H1 (cell line): Measurements from ENCODE around the gene ARFGAP3. TPM values are rescaled to one million over a fixed set of nuclear protein-coding genes. Genes with fewer than 3 reads are reported as not detected.

Experiments
- CTCF ChIA-PET: fragments of 300-600 bp; sonication (Branson Sonifier 250); formaldehyde crosslinking; loops from one replicate; lab custom pipeline; 2021; ENCODE audit not compliant: partially characterized antibody; lab: Charles Lee
- POLR2A ChIA-PET: fragments of 300-600 bp; sonication (Branson Sonifier 250); formaldehyde crosslinking; loops from one replicate; lab custom pipeline; 2021; ENCODE audit warnings: inconsistent platforms; ENCODE audit not compliant: partially characterized antibody; lab: Charles Lee
- DNase-seq, 2 experiments: peaks; one replicate each; pipeline versions ENCODE4 v3.0.0 to v3.0.0-alpha.2; 2010 to 2022; ENCODE audit warnings: low spot score in 2 of 2, low read depth in 1 of 2, mixed read lengths in 1 of 2
- FAIRE-seq: peaks from 2 replicates; lab custom pipeline; 2011; peaks lifted over from hg19 to GRCh38; lab: Jason Lieb, UNC
- H2AFZ ChIP-seq: 2 replicates; pipeline ENCODE4 v1.8.1; 2012; ENCODE audit warnings: low read length, inconsistent platforms
- H2AK5ac ChIP-seq: 2 replicates; pipeline ENCODE4 v1.6.1; 2013; ENCODE audit warnings: low read depth, low read length
- H2BK120ac ChIP-seq: replicated peaks from 2 replicates; pipeline ENCODE3; 2013; ENCODE audit warnings: low read depth, low read length, inconsistent platforms
- H2BK12ac ChIP-seq: 2 replicates; pipeline ENCODE4 v1.6.1; 2013; ENCODE audit warnings: low read depth, low read length
- H2BK15ac ChIP-seq: 2 replicates; pipeline ENCODE4 v1.6.1; 2013; ENCODE audit warnings: low read length
- H2BK20ac ChIP-seq: 2 replicates; pipeline ENCODE4 v1.6.1; 2013; ENCODE audit warnings: low read length
- H2BK5ac ChIP-seq: 2 replicates; pipeline ENCODE4 v1.6.1; 2013; ENCODE audit warnings: low read depth, low read length
- H3K14ac ChIP-seq: 2 replicates; pipeline ENCODE4 v1.6.1; 2013; ENCODE audit warnings: inconsistent platforms; ENCODE audit not compliant: insufficient read length
- H3K18ac ChIP-seq: 2 replicates; pipeline ENCODE4 v1.6.1; 2013; ENCODE audit warnings: low read length; ENCODE audit errors: extremely low read depth
- H3K23ac ChIP-seq: 2 replicates; pipeline ENCODE4 v1.6.1; 2013; ENCODE audit warnings: inconsistent platforms; ENCODE audit not compliant: insufficient read length
- H3K23me2 ChIP-seq: 2 replicates; pipeline ENCODE4 v1.6.1; 2013; ENCODE audit warnings: low read depth, low read length
- H3K27ac ChIP-seq: 2 replicates; pipeline ENCODE4 v1.6.1; 2011; ENCODE audit warnings: low read depth, low read length, inconsistent platforms
- H3K27me3 ChIP-seq, 4 experiments: replicated peaks in 1 of 4; 1 replicate in 1 of 4; 2 replicates in 3 of 4; pipeline versions ENCODE4 v1.6.1 to v1.8.1; 2011 to 2013; ENCODE audit warnings: low read length in 3 of 4, mild to moderate bottlenecking in 3 of 4, inconsistent platforms in 2 of 4, mixed read lengths in 2 of 4, moderate library complexity in 1 of 4; ENCODE audit not compliant: control insufficient read depth in 3 of 4, insufficient read depth in 3 of 4; ENCODE audit errors: extremely low read depth in 1 of 4
- H3K36me3 ChIP-seq, 4 experiments: 2 replicates each; pipeline versions ENCODE4 v1.6.1 to v1.8.1; 2011 to 2013; ENCODE audit warnings: mild to moderate bottlenecking in 4 of 4, low read length in 3 of 4, moderate library complexity in 2 of 4, control low read depth in 1 of 4, inconsistent platforms in 1 of 4; ENCODE audit not compliant: insufficient read depth in 4 of 4, control insufficient read depth in 2 of 4
- H3K4ac ChIP-seq: replicated peaks from 2 replicates; pipeline ENCODE3; 2013; ENCODE audit warnings: low read length, low read depth, mixed read lengths, inconsistent platforms; ENCODE audit not compliant: insufficient read length
- H3K4me1 ChIP-seq, 4 experiments: replicated peaks in 1 of 4; 1 replicate in 1 of 4; 2 replicates in 3 of 4; pipeline versions ENCODE4 v1.6.1 to v1.8.1; 2011 to 2013; ENCODE audit warnings: low read length in 3 of 4, inconsistent platforms in 2 of 4, mixed read lengths in 1 of 4; ENCODE audit not compliant: insufficient read depth in 4 of 4, control insufficient read depth in 3 of 4
- H3K4me2 ChIP-seq, 2 experiments: 2 replicates each; pipeline versions ENCODE4 v1.6.1 to v1.8.1; 2011 to 2013; ENCODE audit warnings: low read depth in 2 of 2, low read length in 2 of 2, control low read depth in 1 of 2, inconsistent platforms in 1 of 2, mild to moderate bottlenecking in 1 of 2; ENCODE audit not compliant: insufficient read depth in 1 of 2
- H3K4me3 ChIP-seq, 4 experiments: fragments of 200-600, 300-600 bp in 1 of 4; sonication (generic), shearing (Covaris generic), sonication (Bioruptor Twin) in 1 of 4; 2 replicates each; pipeline versions ENCODE4 v1.5.1 to v1.8.1; 2011 to 2016; ENCODE audit warnings: low read length in 4 of 4, low read depth in 3 of 4, control low read depth in 2 of 4, inconsistent platforms in 2 of 4, mild to moderate bottlenecking in 2 of 4, mixed read lengths in 1 of 4, moderate library complexity in 1 of 4; ENCODE audit not compliant: insufficient read depth in 2 of 4; ENCODE audit errors: extremely low read depth in 1 of 4
- H3K56ac ChIP-seq: replicated peaks from 2 replicates; pipeline ENCODE3; 2013; ENCODE audit warnings: low read depth, mild to moderate bottlenecking, mixed read lengths, low read length, inconsistent platforms; ENCODE audit not compliant: insufficient read length
- H3K79me1 ChIP-seq: 2 replicates; pipeline ENCODE4 v1.6.1; 2013; ENCODE audit warnings: low read depth, low read length, control low read depth
- H3K79me2 ChIP-seq, 2 experiments: 2 replicates each; pipeline versions ENCODE4 v1.6.1 to v1.8.1; 2012 to 2013; ENCODE audit warnings: low read length in 2 of 2, mild to moderate bottlenecking in 2 of 2, inconsistent platforms in 1 of 2; ENCODE audit not compliant: insufficient read depth in 2 of 2, control insufficient read depth in 1 of 2
- H3K9ac ChIP-seq, 4 experiments: replicated peaks in 1 of 4; 1 replicate in 1 of 4; 2 replicates in 3 of 4; pipeline versions ENCODE4 v1.6.1 to v1.8.1; 2011 to 2013; ENCODE audit warnings: low read depth in 3 of 4, low read length in 3 of 4, control low read depth in 2 of 4, mild to moderate bottlenecking in 2 of 4, moderate library complexity in 2 of 4, inconsistent platforms in 1 of 4; ENCODE audit errors: extremely low read depth in 1 of 4
- H3K9me3 ChIP-seq, 2 experiments: 2 replicates each; pipeline versions ENCODE4 v1.6.1 to v1.8.1; 2012 to 2013; ENCODE audit warnings: mild to moderate bottlenecking in 2 of 2, moderate library complexity in 2 of 2, control low read depth in 1 of 2, inconsistent platforms in 1 of 2, low read depth in 1 of 2, low read length in 1 of 2, mixed read lengths in 1 of 2; ENCODE audit not compliant: insufficient read depth in 2 of 2
- H4K20me1 ChIP-seq, 2 experiments: replicated peaks in 1 of 2; 2 replicates each; pipeline versions ENCODE3 to v1.8.1; 2011 to 2013; ENCODE audit warnings: inconsistent platforms in 2 of 2, low read length in 2 of 2, mild to moderate bottlenecking in 1 of 2; ENCODE audit not compliant: insufficient read depth in 2 of 2, control insufficient read depth in 1 of 2
- H4K5ac ChIP-seq: 2 replicates; pipeline ENCODE4 v1.6.1; 2013; ENCODE audit warnings: low read length, low read depth, mixed read lengths, inconsistent platforms; ENCODE audit not compliant: insufficient read length
- H4K8ac ChIP-seq: 2 replicates; pipeline ENCODE4 v1.8.0; 2013; ENCODE audit warnings: mild to moderate bottlenecking, moderate library complexity, low read length, inconsistent platforms; ENCODE audit not compliant: insufficient read depth; ENCODE audit errors: extremely low read depth
- H4K91ac ChIP-seq: replicated peaks from 2 replicates; pipeline ENCODE3; 2013; ENCODE audit warnings: low read length, mixed read lengths, inconsistent platforms; ENCODE audit not compliant: insufficient read length
- CHD1 ChIP-seq: IDR thresholded peaks from 2 replicates; pipeline ENCODE4 v1.6.1; 2012; ENCODE audit warnings: low read depth, low read length, improper control_type of control experiment
- CHD2 ChIP-seq: IDR thresholded peaks from 2 replicates; pipeline ENCODE4 v1.6.1; 2012; ENCODE audit warnings: low read length, improper control_type of control experiment
- EGR1 ChIP-seq: IDR thresholded peaks from 2 replicates; pipeline ENCODE4 v1.6.1; 2011; ENCODE audit warnings: low read depth, low read length, borderline replicate concordance
- RAD21 ChIP-seq, 2 experiments: IDR thresholded peaks in 1 of 2; conservative IDR thresholded peaks in 1 of 2; 2 replicates each; pipeline ENCODE4 v1.6.1; 2011; ENCODE audit warnings: low read depth in 2 of 2, low read length in 2 of 2, improper control_type of control experiment in 1 of 2, inconsistent platforms in 1 of 2, mild to moderate bottlenecking in 1 of 2, moderate library complexity in 1 of 2
- SP1 ChIP-seq: IDR thresholded peaks from 2 replicates; pipeline ENCODE4 v1.6.1; 2011; ENCODE audit warnings: low read depth, low read length
- TAF7 ChIP-seq: optimal IDR thresholded peaks from 2 replicates; pipeline ENCODE3; 2011; ENCODE audit warnings: low read depth, mild to moderate bottlenecking, inconsistent platforms, low read length, moderate library complexity, borderline replicate concordance
- TBP ChIP-seq: IDR thresholded peaks from 2 replicates; pipeline ENCODE4 v1.6.1; 2011; ENCODE audit warnings: low read depth, low read length, improper control_type of control experiment
- WGBS, 2 experiments: shearing (Covaris generic) in 1 of 2; methylation state at CpG; one replicate each; pipeline versions ENCODE4 v1.1.6 to v1.1.7; 2013 to 2015; ENCODE audit warnings: low lambda C conversion rate in 2 of 2, mixed read lengths in 2 of 2, inconsistent platforms in 1 of 2, low coverage in 1 of 2, missing lambda C conversion rate in 1 of 2; ENCODE audit not compliant: insufficient replicate concordance in 2 of 2, insufficient coverage in 1 of 2, insufficient read length in 1 of 2; ENCODE audit errors: extremely low coverage in 1 of 2, missing lambda C conversion rate in 1 of 2; 5-methylcytosine and 5-hydroxymethylcytosine counted together
- polyA plus RNA-seq, 7 experiments: library from polyadenylated mRNA; depleted of rRNA in 3 of 7; stranded (reverse) in 5 of 7; unstranded in 2 of 7; fragments of >200 nt in 5 of 7; fragments of 200-250 nt in 2 of 7; gene quantifications; 1 replicate in 5 of 7; 2 replicates in 1 of 7; 4 replicates in 1 of 7; pipeline versions ENCODE4 v1.2.1 to v1.2.3, GENCODE V29; 2011 to 2013; ENCODE audit warnings: missing spikeins in 2 of 7, mixed read lengths in 2 of 7
- total RNA-seq: library from RNA; stranded (reverse); fragmentation: NEBNext Ultra II Directional; extraction: Animal tissue kit (Norgen Biotek cat#: 25700); gene quantifications from 2 replicates; pipeline ENCODE4 v1.2.1, GENCODE V29; 2021
- TF ChIP-seq, protein P1 (sequence below), 3 experiments: IDR thresholded peaks; 1 replicate in 2 of 3; 2 replicates in 1 of 3; pipeline versions ENCODE4 v1.5.1 to v1.6.1; 2011; ENCODE audit warnings: low read length in 3 of 3, mild to moderate bottlenecking in 3 of 3, inconsistent platforms in 2 of 3, low read depth in 1 of 3, moderate library complexity in 1 of 3; ENCODE audit not compliant: insufficient read depth in 1 of 3; ENCODE audit errors: control extremely low read depth in 1 of 3

Gene ARFGAP3
- total and polyA plus RNA-seq, 2 of the 8 experiments (the other 6 are each of a cell fraction or from before 2014, with no cell fraction given), result 9.7 to 16.0 TPM

DNA sequence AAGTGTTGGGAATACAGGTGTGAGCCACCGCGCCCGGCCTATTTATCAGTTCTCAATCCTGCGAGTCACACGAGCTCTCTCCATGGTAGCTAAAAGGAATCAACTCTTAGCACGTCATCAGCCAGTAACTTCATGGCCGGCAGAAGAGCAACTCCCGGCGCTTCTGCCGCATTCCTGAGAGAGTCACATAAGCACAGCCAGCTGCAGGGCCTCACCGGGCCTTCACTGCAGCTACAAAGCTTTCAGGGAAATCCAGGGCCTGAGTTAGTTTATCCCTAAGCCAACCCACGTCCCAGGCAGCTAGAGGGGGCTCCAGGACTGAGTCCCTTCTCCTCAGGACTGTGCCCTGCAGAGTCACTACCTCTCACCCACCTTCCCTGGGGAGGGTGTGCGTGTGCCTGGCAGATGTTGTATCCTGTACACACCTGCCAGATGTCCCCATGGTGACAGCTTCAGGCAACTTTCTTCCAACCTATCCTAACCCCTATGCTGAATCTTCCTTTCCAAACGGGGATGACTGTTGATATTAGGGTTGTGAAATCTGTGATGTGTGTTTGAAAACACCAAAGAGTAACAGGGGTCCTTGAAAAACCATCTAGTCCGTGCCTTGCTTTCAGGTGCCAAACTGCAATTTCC, 45.9 kb upstream of the ARFGAP3 start:
- no peak overlapping the region for H3K14ac ChIP-seq
- POLR2A ChIA-PET, result interaction anchor here (0.9 to 1.3 kb wide), 3 partner anchors 7 to 113 kb away, joined by 3 to 4 read pairs (median 3); no protein-coding TSS in a partner anchor
- no peaks in the 10 kb centered on the region for H3K9me3 ChIP-seq
- peaks cover 0 to 33% of the 10 kb centered on the region in 2 experiments; a peak in 1 of 4 replicates for H3K79me2 ChIP-seq
- H3K27me3 ChIP-seq, result no peaks in the 10 kb centered on the region
- H3K27ac ChIP-seq, result no peak overlapping the region
- H2AFZ ChIP-seq, result no peak overlapping the region
- H4K91ac ChIP-seq, result no peak overlapping the region
- no peak overlapping the region for H3K56ac ChIP-seq
- H2BK12ac ChIP-seq, result no peak overlapping the region
- no peak overlapping the region for H3K18ac ChIP-seq
- H3K79me1 ChIP-seq, result peaks cover 31% of the 10 kb centered on the region
- no peak overlapping the region for H2BK5ac ChIP-seq
- peaks cover 10 to 21% of the 10 kb centered on the region in 2 experiments for H4K20me1 ChIP-seq
- no peak overlapping the region for H4K5ac ChIP-seq
- DNase-seq, result peak in 1 of 2 experiments; percentile 10
- H2AK5ac ChIP-seq, result no peak overlapping the region
- H3K23ac ChIP-seq, result no peak overlapping the region
- CTCF ChIA-PET, result interaction anchor here (0.8 to 6.5 kb wide), 24 partner anchors 9 to 236 kb away, joined by 3 to 47 read pairs (median 5); no protein-coding TSS in a partner anchor
- no peak overlapping the region for H2BK20ac ChIP-seq
- FAIRE-seq, result no peak
- H3K4ac ChIP-seq, result no peak overlapping the region
- no peak overlapping the region for H3K9ac ChIP-seq
- H2BK15ac ChIP-seq, result no peak overlapping the region
- H2BK120ac ChIP-seq, result no peak overlapping the region
- no peak overlapping the region for H3K4me3 ChIP-seq
- no peak overlapping the region for H4K8ac ChIP-seq
- no peaks in the 10 kb centered on the region for H3K23me2 ChIP-seq
- 90% methylated on average over 15 of the region's 15 CpGs; no CpG with 5 or more reads in 1 of the 2 experiments for WGBS, 2 experiments
- peaks cover 0 to 7% (median 0%) of the 10 kb centered on the region in 4 experiments; a peak in 3 of 8 replicates for H3K36me3 ChIP-seq
- H3K4me1 ChIP-seq, result peaks cover 0 to 13% (median 6%) of the 10 kb centered on the region in 4 experiments; a peak in 5 of 7 replicates
- no peak overlapping the region for H3K4me2 ChIP-seq
- TF ChIP-seq RAD21 (IDR thresholded peaks at IDR 0.05 in 1 of 2, conservative IDR thresholded peaks at IDR 0.05 in 1 of 2; ENCODE audit: low read depth in 2 of 2, low read length in 2 of 2), result peak; percentile 53 to 69
- TF ChIP-seq SP1, result no peak
- no peak for TF ChIP-seq EGR1
- TF ChIP-seq CHD1, result no peak
- TF ChIP-seq TAF7, result no peak
- TF ChIP-seq, protein P1, sequence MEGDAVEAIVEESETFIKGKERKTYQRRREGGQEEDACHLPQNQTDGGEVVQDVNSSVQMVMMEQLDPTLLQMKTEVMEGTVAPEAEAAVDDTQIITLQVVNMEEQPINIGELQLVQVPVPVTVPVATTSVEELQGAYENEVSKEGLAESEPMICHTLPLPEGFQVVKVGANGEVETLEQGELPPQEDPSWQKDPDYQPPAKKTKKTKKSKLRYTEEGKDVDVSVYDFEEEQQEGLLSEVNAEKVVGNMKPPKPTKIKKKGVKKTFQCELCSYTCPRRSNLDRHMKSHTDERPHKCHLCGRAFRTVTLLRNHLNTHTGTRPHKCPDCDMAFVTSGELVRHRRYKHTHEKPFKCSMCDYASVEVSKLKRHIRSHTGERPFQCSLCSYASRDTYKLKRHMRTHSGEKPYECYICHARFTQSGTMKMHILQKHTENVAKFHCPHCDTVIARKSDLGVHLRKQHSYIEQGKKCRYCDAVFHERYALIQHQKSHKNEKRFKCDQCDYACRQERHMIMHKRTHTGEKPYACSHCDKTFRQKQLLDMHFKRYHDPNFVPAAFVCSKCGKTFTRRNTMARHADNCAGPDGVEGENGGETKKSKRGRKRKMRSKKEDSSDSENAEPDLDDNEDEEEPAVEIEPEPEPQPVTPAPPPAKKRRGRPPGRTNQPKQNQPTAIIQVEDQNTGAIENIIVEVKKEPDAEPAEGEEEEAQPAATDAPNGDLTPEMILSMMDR (IDR thresholded peaks at IDR 0.05; ENCODE audit: control extremely low read depth in 1 of 3, insufficient read depth in 1 of 3, low read depth in 1 of 3, low read length in 3 of 3), result peak; percentile 29 to 38 (median 34); a peak in 3 of 4 replicates
- TF ChIP-seq CHD2, result no peak
- TF ChIP-seq TBP, result no peak
